HG02623 (cell line): ENCODE results near the gene CST7.
"Not testable (repeated sequence)": the region's sequence is repeated elsewhere in the genome, so short reads cannot be mapped to it uniquely, and the experiment has no call there.

Experiments
- ATAC-seq: cut with Tn5 transposase; IDR thresholded peaks from one replicate; pipeline ENCODE4 v1.9.1; 2021; ENCODE audit warnings: moderate library complexity; ENCODE audit not compliant: unreplicated experiment

CST7 gene

DNA sequence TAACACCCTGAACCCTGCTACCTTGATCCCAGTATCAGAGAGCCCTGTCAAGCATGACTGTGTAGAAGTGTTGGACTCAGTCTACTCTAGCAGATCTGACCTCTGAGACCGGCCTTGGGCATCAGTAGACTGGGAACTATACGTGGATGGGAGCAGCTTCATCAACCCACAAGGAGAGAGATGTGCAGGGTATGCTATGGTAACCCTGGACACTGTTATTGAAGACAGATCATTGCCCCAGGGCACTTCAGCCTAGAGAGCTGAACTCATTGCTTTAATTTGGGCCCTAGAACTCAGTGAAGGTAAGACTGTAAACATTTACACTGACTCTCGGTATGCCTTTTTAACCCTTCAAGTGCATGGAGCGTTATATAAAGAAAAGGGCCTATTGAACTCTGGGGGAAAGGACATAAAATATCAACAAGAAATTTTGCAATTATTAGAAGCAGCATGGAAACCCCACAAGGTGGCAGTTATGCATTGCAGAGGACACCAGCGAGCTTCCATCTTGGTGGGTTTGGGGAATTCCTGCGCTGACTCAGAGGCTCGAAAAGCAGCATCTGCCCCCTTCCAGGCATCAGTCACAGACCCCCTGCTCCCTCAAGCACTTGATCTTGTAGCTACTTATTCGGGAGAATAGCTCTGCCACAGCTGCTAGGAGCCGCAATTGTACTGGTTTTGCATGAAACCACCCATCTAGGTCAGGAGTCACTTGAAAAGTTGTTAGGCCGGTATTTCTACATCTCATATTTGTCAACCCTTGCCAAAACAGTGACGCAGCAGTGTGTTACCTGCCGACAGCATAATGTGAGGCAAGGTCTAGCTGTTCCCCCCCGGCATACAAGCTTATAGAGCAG, 19.0 kb upstream of the CST7 start:
- ATAC-seq: not testable (repeated sequence)

DNA sequence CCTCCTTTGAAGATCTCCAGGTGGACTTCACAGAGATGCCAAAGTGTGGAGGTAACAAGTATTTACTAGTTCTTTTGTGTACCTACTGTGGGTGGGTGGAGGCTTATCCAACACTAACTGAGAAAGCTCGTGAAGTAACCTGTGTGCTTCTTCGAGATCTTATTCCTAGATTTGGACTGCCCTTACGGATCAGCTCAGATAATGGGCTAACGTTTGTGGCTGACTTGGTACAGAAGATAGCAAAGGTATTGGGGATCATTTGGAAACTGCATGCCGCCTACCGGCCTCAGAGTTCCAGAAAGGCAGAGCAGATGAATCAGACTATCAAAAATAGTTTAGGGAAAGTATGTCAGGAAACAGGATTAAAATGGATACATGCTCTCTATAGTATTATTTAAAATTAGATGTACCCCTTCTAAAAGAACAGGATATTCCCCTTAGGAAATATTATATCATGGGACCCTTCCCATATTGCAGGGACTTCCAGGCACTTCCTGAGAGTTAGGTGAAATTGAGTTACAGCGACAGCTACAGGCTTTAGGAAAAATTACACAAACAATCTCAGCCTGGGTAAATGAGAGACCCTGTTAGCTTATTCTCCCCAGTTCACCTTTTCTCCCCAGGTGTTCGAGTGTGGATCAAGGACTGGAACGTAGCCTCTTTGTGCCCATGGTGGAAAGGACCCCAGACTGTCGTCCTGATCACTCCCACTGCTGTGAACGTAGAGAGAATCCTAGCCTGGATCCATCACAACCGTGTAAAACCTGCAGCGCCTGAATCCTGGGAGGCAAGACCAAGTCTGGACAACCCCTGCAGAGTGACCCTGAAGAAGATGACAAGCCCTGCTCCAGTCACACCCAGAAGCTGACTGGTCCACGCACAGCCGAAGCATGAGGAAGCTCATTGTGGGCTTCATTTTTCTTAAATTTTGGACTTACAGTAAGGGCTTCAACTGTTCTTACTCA, 18.1 kb upstream of the CST7 start:
- not testable (repeated sequence) for ATAC-seq

DNA sequence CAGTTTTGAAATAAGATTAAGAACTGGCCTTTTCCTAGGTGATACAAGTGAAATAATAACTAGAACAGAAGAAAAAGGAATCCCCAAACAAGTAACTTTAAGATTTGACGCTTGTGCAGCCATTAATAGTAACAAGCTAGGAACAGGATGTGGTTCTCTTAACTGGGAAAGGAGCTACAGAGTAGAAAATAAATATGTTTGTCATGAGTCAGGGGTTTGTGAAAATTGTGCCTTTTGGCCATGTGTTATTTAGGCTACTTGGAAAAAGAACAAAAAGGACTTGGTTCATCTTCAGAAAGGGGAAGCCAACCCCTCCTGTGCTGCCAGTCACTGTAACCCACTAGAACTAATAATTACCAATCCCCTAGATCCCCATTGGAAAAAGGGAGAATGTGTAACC, 17.2 kb upstream of the CST7 start:
- not testable (repeated sequence) for ATAC-seq

DNA sequence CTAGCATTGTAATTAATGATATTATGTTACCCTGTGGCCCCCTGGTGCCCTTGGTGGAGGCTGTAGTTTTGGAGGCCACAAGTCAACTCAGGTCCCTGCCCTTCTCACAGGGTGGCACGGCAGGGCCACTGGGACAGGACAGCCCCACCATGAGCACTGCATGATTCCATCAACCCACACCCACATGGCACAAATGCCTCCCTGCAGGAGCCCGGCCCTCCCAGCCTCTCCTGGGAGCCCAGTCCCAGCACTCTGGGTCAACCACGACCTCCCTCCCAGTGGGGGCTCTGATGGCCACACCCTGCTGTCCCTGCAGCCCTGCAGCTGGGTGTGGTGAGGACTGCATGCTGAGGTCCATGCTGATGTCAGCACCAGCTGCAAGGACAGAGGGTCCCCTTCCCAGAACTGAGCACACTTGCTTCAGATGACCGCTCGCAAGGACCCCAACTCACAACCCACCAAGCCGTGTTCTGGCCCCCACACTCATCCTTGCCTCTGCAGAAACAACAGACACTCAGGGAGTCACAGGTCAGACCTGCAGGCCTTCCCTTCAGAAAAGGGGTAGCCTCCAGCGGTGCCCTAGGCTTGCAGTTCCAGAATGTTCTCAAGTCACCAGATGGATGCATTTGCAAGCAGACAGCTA, 15.7 kb upstream of the CST7 start:
- no peak for ATAC-seq

DNA sequence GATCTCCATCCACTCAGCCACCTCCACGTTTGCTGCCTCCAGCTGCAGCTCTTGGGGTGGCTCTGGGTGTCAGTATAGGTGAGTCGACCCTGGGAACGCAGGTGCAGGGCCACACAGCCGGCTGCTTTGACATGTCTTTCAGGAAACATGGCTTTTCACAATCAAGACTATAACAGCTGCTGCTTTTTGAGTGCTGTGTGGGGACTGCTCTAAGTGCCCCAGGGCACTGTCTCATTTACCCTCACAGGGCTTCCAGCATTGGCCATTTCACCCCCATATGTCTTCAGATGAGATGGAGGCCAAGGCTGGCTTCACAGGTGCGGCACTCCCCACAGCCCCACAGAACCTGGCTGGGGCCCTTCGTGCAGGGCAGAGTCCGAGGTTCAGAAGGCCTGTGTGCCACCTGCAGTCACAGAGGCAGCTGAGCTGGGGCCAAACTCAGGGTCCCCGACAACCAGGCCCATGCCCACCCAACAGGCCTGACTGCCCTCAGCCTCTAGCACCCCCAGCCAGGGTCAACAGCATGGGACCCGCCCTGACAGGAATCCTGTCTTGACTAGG, 14.9 kb upstream of the CST7 start:
- ATAC-seq: no peak

DNA sequence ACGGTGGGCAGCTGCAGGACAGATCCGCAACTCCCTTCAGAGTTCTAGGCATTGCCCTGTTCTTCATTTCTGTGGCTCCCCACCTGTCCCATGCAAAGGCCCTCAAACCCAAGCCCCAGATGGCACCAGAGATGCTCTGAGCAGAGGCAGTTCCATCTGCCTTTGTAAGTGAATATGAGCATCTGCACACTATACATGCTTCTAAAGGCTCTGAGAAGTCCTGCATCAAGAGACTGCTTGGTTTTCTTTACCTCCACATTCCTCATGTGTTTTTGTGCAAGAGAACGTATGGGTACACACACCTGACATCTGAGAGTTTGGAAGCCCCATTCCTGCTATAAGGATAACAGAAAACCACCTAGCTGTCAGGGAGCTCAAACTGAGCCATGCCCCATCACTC, 14.4 kb upstream of the CST7 start:
- no peak for ATAC-seq

DNA sequence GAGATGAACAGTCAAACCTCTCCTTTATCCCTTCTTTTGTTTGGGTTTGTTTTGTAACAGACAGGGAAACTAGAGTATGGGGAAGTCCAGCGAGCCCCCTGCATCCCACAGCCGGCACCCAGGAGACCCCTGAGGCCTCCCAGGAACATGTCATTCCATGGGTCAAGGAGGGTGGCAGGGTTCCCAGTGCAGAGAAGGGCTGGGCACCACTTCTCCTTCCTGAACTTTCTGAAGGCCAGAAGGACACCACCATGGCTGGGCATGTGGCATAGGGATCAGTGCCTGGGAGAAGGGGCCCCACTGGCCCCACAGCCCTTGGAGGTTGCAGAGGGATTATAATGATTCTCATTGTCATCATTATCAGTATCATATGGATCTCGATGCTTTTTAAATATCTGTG, 13.9 kb upstream of the CST7 start:
- no peak for ATAC-seq

DNA sequence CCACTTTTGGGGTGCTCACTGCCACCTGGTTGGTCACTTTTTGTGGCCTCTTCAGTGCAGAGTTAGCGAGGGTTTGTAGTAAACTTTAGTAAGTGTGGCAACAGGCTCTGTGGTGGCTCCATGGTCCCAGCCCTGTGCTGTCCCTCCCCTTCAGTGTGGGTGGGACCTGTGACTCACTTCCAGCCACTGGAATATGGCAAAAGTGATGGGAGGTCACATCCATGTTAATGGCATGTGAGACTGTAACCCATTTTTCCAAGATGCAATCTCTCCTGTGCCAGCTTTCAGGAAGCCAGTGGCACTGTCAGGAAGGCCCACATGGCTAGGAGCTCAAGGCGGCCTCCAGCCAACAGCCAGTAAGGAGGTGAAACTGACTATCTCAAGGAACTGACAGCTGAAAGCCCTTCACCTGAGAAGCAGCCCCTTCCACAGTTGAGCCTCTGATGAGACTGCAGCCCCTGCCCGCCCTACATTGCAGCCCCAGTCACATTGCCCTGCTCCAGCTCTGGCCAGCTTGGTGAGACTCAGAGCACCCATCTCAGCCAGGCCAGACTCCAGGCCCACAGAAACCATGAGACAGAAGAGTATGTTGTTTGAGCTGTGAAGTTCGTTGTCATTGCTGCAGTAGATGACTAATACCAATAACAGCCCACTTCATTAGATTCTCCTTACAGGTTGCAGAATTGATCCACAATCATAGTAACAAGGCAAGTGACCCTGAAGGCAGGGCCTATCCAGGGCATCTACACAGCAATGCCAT, 13.1 kb upstream of the CST7 start:
- ATAC-seq: no peak

DNA sequence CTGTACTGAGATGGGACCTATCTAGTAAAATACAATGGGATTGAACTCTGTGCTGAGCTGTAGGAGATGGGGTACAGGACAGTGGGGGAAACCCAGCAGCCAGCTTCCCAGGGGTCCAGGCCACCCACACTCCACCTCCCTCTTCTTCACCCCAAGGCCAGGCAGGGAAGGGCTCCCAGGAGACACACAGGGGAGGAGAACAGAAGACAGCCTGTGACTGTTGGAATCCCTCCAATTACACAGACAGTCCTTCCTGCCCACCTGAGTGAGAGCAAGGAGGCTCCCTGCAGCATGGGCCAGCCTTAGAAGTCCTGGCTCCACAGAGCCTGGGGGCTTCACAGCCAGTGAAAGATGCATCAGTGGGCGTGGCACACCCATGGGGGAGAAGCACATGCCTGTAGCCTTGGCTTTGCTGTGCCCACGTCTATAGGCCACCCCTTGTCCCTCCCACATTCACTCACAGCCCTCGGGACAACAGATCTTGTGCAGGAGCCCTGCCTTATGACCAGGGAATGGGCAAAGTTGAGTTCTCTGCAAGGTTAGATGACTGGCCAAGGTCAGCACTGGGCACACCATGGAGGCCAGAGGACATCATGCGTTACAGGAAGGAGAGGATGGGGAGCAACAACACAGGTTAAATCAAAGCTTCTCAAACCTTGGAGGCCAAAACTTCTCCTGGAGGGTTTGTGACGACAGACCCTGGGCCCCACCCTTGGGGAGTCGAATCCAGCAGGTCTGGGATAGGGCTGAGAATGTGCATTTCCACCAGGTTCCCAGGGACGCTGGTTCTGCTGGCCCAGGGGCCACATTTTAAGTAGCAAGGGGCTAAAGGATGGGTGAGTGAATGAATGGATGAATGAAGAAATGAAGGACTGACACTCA, 12.3 kb upstream of the CST7 start:
- ATAC-seq: no peak

DNA sequence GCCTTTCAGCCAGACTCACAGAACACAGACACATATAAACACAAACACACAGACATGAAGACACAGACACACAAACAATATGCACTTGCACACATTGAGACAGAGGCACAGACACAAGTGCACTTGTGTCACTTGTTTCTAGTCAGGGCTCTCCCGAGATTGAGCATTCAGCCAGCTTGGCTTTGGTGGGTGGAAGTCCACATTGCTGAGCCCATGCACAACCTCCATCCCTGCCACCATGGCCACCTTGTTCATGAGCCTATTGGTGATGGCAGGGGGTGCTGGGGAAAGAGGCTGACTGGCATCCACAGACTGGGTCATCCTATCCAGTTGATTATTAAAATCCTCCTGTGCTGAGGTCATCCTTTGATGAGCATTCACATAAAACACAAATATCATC, 11.5 kb upstream of the CST7 start:
- ATAC-seq: no peak

DNA sequence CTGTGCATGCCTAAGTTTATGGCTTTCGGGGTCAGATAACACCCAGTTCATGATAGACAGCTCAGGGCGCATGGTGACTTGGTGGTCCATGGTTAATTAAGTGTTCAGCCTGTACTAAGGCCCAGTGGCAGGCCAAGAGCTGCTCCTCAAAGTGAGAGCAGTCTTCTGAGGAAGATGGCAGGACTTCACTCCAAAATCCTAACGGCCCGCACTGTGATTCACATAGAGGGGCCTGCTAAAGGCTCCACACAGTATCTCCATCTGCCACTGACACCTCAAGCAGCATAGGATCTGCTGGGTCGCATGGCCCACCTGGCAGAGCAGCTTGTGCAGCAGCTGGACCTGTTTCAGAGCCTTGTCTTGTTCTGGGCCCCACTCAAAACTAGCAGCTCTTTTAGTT, 10.6 kb upstream of the CST7 start:
- ATAC-seq: no peak

DNA sequence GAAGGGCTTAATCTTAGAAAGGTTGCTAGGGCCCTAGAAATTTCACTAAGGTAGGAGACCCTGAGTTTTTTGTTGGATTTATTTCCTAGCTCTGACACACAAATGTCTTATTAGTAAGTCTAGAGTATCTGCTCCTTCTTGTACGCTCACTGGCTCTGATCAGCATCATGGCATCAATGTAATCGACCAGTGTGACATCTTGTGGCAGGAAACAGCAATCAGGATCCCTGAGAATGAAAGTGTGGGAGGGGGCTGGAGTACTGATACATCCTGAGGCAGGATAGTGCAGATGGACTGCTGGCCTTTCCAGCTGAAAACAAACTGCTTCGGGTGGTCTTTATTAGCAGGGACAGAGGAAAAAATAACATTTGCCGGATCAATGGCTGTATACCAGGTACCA, 10.0 kb upstream of the CST7 start:
- ATAC-seq: no peak

DNA sequence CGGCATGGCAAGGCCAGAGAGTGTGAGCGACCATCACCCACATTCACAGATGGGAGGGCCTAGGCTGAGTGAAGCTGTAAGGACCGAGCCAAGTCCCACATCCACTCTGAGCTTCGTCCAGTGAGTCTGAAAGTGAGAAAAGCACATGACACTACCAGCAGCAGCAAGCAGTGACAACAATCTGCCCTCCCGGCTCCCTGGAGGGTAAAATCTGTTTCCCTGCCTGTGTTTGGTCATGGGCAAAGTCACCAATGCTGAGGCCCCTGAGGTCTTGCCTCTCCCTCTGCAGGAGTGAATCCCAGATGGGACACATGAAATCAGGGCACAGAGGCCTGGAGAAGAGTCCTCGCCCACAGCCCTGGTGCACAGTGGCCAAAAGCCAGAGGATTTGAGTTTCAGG, 6.4 kb upstream of the CST7 start:
- no peak for ATAC-seq

DNA sequence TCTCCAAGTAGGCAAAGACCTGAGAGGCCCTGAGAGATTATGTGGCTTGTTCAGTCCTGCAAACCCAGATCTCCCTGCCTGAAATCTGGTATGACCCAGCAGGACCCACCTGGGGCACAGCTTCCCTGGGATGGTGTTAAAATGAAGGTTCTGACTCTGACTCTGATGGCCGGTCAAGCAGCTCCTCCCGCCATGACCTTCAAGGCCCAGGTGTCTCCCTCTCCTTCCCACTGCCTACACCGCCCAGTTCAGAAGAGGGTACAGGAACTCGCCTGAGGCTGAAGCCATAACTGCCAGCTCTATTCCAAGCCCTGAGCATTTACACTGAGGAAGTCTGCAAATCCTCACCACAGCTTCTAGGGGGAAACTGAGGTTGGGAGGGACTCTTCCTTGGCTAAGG, 5.9 kb upstream of the CST7 start:
- no peak for ATAC-seq

DNA sequence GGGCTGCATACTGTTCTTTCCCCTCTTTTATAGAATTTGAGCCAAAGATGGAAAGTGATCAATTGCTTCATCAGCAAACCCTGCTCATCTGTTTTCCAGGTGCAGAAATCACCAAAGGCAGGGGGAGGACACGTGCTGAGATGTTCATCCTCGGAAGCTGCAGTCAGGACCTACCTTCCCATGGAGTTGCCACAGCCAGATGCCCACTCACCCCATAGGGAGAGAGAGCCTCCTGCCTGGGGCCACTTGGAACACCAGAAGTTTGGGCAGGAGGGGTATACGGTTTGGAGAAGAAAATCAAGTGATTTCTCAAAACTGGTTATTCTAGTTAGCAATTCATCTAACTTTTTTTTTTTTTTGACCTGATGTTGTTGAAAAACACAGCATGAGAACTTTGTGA, 5.3 kb upstream of the CST7 start:
- no peak for ATAC-seq

DNA sequence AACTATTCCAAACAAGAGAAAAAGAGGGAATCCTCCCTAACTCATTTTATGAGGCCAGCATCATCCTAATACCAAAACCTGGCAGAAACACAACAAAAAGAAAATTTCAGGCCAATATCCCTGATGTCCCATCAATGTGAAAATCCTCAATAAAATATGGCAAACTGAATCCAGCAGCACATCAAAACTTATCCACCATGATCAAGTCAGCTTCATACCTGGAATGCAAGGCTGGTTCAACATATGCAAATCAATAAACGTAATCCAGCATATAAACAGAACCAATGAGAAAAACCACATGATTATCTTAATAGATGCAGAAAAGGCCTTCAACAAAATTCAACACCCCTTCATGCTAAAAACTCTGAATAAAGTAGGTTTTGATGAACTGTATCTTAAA, 2.7 kb upstream of the CST7 start:
- not testable (repeated sequence) for ATAC-seq

DNA sequence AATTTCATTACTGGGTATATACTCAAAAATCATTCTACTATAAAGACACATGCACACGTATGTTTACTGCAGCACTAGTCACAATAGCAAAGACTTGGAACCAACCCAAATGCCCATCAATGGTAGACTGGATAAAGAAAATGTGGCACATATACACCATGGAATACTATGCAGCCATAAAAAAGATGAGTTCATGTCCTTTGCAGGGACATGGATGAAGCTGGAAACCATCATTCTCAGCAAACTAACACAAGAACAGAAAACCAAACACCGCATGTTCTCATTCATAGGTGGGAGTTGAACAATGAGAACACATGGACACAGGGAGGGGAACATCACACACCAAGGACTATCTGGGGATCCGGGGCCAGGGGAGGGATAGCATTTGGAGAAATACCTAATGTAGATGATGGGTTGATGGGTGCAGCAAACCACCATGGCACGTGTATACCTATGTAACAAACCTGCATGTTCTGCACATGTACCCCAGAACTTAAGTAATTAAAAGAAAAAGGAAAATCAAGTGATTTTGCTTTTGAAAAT, 602 bp upstream of the CST7 start:
- ATAC-seq: not testable (repeated sequence)

DNA sequence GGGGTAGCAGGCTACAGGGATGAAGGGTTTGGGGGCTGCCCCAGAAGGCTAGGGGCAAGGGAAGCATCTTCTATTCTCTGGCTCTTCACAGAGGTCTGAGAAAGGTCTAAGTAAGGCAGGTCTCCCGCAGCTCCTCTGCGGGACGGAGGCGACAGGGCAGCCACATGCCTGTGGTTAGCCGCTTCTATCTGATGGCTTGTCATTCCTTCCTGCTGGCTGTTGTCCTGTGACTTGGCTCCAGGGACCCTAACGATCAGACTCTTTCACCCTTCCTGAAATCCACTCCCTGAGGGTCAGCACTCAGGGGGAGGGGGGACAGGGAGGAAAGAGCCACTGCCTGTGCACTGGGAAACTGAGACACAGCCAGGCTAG, 673 bp downstream of the CST7 start:
- no peak for ATAC-seq

DNA sequence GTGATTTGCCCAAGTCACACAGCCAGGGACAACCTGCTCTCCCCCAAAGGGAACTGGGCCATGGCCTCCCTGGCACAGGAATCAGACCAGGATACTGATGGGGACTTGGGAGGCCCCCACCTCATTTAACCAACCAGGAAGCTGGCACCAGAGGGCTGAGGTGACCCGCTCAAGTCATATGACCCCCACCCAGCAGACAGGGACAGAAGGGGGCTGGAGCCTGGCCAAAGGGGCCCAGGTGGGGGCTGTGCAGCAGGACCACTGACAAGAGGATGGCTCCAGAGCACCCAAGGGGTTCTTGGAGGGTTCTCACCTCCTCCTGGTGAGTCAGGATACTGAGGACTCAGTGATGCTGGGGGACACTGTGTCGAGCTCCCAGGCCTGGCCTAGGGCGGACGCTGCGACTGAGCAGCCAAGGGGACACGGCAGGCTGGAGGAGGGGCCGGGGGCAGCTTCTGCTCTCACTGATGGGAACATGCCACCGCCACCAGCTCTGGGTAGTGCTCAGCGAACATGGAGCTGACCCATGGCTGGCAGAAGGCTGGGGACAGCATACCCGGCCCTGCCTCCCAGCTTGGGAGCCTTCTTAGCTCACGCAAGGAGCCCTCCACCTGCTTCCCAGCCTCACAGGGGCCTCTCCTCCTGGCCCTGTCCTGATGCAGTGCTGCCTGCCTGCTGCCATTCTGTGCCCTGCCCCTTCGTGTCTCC, 1.2 kb downstream of the CST7 start:
- no peak for ATAC-seq
